ENCODE measurements around the gene PTP4A2. TPM values are rescaled to one million over a fixed set of nuclear protein-coding genes. Genes with fewer than 3 reads are reported as not detected.

PTP4A2 gene
- total RNA-seq, 1 donor from 2014 or later, result 271 TPM

DNA sequence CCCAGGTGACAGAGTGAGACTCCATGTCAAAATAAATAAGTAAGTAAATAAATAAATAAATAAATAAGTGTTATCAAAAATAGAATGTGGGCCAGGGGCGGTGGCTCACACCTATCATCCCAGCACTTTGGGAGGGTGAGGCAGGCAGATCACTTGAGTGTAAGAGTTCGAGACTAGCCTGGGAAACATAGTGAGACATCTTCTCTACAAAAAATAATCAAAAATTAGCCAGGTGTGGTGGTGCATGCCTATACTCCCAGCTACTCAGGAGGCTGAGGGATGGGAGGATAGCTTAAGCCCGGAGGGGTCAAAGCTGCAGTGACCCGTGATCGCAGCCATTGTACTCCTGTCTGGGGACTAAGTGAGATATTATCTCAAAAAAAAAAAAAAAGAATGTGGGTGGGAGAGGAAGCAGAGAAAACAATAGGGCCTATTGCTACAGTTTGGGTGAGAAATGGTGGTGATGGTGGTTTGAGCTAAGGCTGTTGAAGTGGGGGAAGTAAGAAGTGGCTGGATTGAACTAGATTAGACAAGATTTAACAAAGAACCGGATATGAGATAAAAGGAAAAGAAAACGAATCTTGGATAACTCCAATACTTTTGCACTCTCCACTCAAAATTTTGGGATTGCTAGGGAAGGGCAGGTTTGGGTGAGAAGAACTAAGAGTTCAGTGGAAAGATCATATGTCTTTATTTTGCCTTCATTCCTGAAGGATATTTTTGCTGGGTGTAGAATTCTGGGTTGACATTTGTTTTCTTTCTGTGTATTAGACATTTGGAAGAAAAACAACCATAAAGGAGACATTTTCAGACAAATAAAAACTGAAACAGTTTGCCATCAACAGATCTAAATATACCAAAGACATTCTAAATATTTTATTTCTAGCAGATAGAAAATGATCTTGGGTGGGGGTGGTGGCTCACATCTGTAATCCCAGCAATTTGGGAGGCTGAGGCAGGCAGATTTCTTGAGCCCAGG, 65.2 kb downstream of the PTP4A2 start:
- no peaks in the 10 kb centered on the region for H4K20me1 ChIP-seq (ENCODE audit: insufficient read depth, low read length)
- H2AFZ ChIP-seq (ENCODE audit: low read depth, low read length), result no peak overlapping the region
- no peak for DNase-seq (ENCODE audit: low read depth)
- no peak overlapping the region for H3K9ac ChIP-seq (ENCODE audit: low read length)
- H3K27me3 ChIP-seq (ENCODE audit: insufficient read depth, low read length), result no peaks in the 10 kb centered on the region
- no peaks in the 10 kb centered on the region for H3K79me2 ChIP-seq (ENCODE audit: insufficient read depth, low read length)
- H3K27ac ChIP-seq (ENCODE audit: low read depth, low read length), result no peak overlapping the region
- no peak overlapping the region for H3K4me2 ChIP-seq (ENCODE audit: low read length)
- H3K9me3 Mint-ChIP-seq (ENCODE audit: unreplicated experiment), result peaks cover 7% of the 10 kb centered on the region
- H3K36me3 ChIP-seq (ENCODE audit: insufficient read depth, low read length), result no peaks in the 10 kb centered on the region
- no peak overlapping the region for H3K4me3 Mint-ChIP-seq (ENCODE audit: unreplicated experiment)
- no peak for FAIRE-seq
- H3K4me1 Mint-ChIP-seq (ENCODE audit: low read depth, unreplicated experiment), result no peaks in the 10 kb centered on the region
- H3K4me1 ChIP-seq (ENCODE audit: insufficient read depth, low read length), result no peaks in the 10 kb centered on the region
- peaks cover 8% of the 10 kb centered on the region for H3K27me3 Mint-ChIP-seq (ENCODE audit: low read depth, unreplicated experiment)
- no peaks in the 10 kb centered on the region for H3K9me3 ChIP-seq (ENCODE audit: insufficient read depth, low read depth, low read length)
- no peak for TF ChIP-seq CTCF (IDR thresholded peaks at IDR 0.05; ENCODE audit: insufficient read depth, low read depth, low read length)
- no peak for TF ChIP-seq EZH2 (IDR thresholded peaks at IDR 0.05; ENCODE audit: insufficient read depth, low read length)
- no peak overlapping the region for H3K4me3 ChIP-seq (ENCODE audit: insufficient read depth, low read depth, low read length)
- H3K36me3 Mint-ChIP-seq (ENCODE audit: low read depth, unreplicated experiment), result peaks cover 2% of the 10 kb centered on the region
- no peak overlapping the region for H3K27ac Mint-ChIP-seq (ENCODE audit: unreplicated experiment)

DNA sequence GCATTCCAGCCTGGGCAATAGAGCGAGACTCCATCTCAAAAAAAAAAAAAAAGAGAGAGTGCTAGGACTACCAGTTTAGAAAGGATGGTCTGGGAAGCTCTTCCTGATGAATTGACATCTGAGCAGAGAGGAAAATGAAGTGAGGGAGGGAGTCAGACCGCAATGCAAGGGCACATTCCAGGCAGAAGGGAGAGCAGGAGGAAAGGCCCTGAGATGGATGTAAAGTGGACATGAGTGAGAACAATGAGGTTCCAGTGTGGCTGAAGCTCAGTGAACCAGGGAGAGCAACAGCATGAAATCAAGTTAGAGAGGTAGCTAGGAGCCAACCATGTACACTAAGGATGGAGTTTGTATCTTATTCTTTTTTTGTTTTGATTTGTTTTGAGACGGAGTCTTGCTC, 66.5 kb downstream of the PTP4A2 start:
- Mint-ChIP-seq H3K36me3 (ENCODE audit: low read depth, unreplicated experiment) (peaks cover 2% of the 10 kb centered on the region), H3K4me3 (ENCODE audit: unreplicated experiment) (no peak overlapping the region), H3K27me3 (ENCODE audit: low read depth, unreplicated experiment) (peaks cover 6% of the 10 kb centered on the region), H3K9me3 (ENCODE audit: unreplicated experiment) (peaks cover 7% of the 10 kb centered on the region), H3K4me1 (ENCODE audit: low read depth, unreplicated experiment) (no peaks in the 10 kb centered on the region), H3K27ac (ENCODE audit: unreplicated experiment) (no peak overlapping the region)
- no peaks in the 10 kb centered on the region for H3K79me2 ChIP-seq (ENCODE audit: insufficient read depth, low read length)
- FAIRE-seq (no peak), DNase-seq (ENCODE audit: low read depth) (no peak)
- H3K9ac ChIP-seq (ENCODE audit: low read length), result no peak overlapping the region
- no peaks in the 10 kb centered on the region for H3K9me3 ChIP-seq (ENCODE audit: insufficient read depth, low read depth, low read length)
- H3K27ac ChIP-seq (ENCODE audit: low read depth, low read length), result no peak overlapping the region
- H3K4me2 ChIP-seq (ENCODE audit: low read length), result no peak overlapping the region
- TF ChIP-seq CTCF (IDR thresholded peaks at IDR 0.05; ENCODE audit: insufficient read depth, low read depth, low read length), result no peak
- TF ChIP-seq EZH2 (IDR thresholded peaks at IDR 0.05; ENCODE audit: insufficient read depth, low read length), result no peak
- no peaks in the 10 kb centered on the region for H3K4me1 ChIP-seq (ENCODE audit: insufficient read depth, low read length)
- H3K36me3 ChIP-seq (ENCODE audit: insufficient read depth, low read length), result no peaks in the 10 kb centered on the region
- no peaks in the 10 kb centered on the region for H4K20me1 ChIP-seq (ENCODE audit: insufficient read depth, low read length)
- H3K4me3 ChIP-seq (ENCODE audit: insufficient read depth, low read depth, low read length), result no peak overlapping the region
- H3K27me3 ChIP-seq (ENCODE audit: insufficient read depth, low read length), result no peaks in the 10 kb centered on the region
- no peak overlapping the region for H2AFZ ChIP-seq (ENCODE audit: low read depth, low read length)
